Prostate gland (tissue), 2 donors: ENCODE results near the gene TPSD1. TPM values are rescaled to one million over a fixed set of nuclear protein-coding genes. Genes with fewer than 3 reads are reported as not detected.

Experiments used
- DNase-seq: peaks from one replicate; pipeline ENCODE4 v3.0.0-alpha.2; 2019; ENCODE audit warnings: low spot score
- H3K27ac ChIP-seq, 2 donors: fragments of 200-600 bp; sonication (generic); 2 replicates each; pipeline ENCODE4 v1.5.1; 2017 to 2019
- H3K27me3 ChIP-seq: fragments of 200-600 bp; sonication (generic); replicated peaks from 2 replicates; pipeline ENCODE4 v1.5.1; 2019; ENCODE audit not compliant: insufficient read depth
- H3K36me3 ChIP-seq, 2 donors: fragments of 200-600 bp; sonication (generic); 1 replicate in 1 of 2; 2 replicates in 1 of 2; pipeline versions ENCODE4 v1.5.1 to v1.8.1; 2017 to 2019
- H3K4me1 ChIP-seq: fragments of 200-600 bp; sonication (generic); replicated peaks from 2 replicates; pipeline ENCODE4 v1.5.1; 2019
- H3K4me3 ChIP-seq, 2 donors: fragments of 200-600 bp; sonication (generic); 2 replicates each; pipeline ENCODE4 v1.5.1; 2017 to 2019
- H3K9me3 ChIP-seq: fragments of 200-600 bp; sonication (generic); 2 replicates; pipeline ENCODE4 v1.5.1; 2017
- POLR2A ChIP-seq: fragments of 450-650 bp; IDR thresholded peaks from one replicate; pipeline ENCODE4 v1.6.1; 2016; ENCODE audit warnings: antibody characterized with exemption, mild to moderate bottlenecking
- POLR2AphosphoS5 ChIP-seq: sonication (generic); formaldehyde crosslinking; IDR thresholded peaks from one replicate; pipeline ENCODE4 v1.6.1; 2017; ENCODE audit warnings: antibody characterized with exemption
- WGBS: methylation state at CpG from one replicate; pipeline ENCODE4 v1.1.5; 2018; 5-methylcytosine and 5-hydroxymethylcytosine counted together
- intact Hi-C: fragments of 100-400 bp; cut with DNase I; formaldehyde crosslinking; loops from one replicate; pipeline ENCODE4 v1.14.2; 2022
- total RNA-seq, 2 donors: library from RNA; depleted of rRNA; stranded (reverse); fragments of >200 nt; gene quantifications; one replicate each; pipeline ENCODE4 v1.1.0, GENCODE V29; 2016
- TF ChIP-seq, protein P1 (sequence below), 4 experiments: fragments of 200-600 bp in 2 of 4; fragments of 450-650 bp in 2 of 4; sonication (generic) in 2 of 4; IDR thresholded peaks; 1 replicate in 3 of 4; 2 replicates in 1 of 4; pipeline ENCODE4 v1.5.1; 2016 to 2019; ENCODE audit warnings: antibody characterized with exemption in 4 of 4, mild to moderate bottlenecking in 2 of 4, moderate library complexity in 2 of 4

The TPSD1 gene
- total RNA-seq, 2 donors from 2014 or later, result 0.82 to 1.9 TPM

DNA sequence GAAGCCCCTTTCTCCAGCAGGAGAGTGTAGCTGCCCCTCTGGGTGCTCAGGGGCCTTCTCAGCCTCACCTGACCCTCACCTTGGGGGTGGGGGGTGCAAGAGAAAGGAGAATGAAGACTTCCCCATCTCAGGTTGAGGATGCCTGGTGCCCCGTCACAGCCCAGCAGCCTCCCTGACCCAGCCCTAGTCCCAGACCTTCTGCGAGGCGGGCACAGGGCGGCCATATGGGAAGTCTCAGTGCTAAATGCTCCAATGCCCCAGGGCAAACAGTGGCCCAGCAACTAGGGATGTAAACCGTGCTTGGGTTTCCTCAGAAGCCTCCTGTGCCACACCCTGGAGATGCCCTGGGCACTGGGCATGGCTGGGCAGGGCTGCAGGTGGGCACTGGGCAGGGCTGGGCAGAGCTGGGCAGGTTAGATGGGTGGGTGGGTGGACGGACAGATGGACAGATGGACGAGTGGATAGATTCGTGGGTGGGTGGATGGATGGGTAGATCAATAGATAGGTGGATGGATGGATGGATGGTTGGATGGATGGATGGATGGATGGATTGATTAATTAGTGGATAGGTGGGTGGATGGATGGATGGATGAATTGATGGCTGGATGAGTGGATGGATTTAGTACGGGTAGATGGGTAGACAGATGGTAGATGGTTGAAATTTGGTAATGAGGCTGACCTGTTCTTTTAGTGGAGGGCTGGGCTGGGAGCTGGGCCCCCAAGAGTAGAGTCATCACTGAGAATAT lies 16.8 kb downstream of the TPSD1 start:
- H3K4me3 ChIP-seq, result no peak overlapping the region
- no peak overlapping the region for H3K27ac ChIP-seq
- no peak for DNase-seq
- no peaks in the 10 kb centered on the region for H3K9me3 ChIP-seq
- TF ChIP-seq, protein P1, sequence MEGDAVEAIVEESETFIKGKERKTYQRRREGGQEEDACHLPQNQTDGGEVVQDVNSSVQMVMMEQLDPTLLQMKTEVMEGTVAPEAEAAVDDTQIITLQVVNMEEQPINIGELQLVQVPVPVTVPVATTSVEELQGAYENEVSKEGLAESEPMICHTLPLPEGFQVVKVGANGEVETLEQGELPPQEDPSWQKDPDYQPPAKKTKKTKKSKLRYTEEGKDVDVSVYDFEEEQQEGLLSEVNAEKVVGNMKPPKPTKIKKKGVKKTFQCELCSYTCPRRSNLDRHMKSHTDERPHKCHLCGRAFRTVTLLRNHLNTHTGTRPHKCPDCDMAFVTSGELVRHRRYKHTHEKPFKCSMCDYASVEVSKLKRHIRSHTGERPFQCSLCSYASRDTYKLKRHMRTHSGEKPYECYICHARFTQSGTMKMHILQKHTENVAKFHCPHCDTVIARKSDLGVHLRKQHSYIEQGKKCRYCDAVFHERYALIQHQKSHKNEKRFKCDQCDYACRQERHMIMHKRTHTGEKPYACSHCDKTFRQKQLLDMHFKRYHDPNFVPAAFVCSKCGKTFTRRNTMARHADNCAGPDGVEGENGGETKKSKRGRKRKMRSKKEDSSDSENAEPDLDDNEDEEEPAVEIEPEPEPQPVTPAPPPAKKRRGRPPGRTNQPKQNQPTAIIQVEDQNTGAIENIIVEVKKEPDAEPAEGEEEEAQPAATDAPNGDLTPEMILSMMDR (IDR thresholded peaks at IDR 0.05), result no peak
- TF ChIP-seq POLR2A (no peak), POLR2AphosphoS5 (no peak)
- H3K27me3 ChIP-seq, result no peaks in the 10 kb centered on the region
- intact Hi-C loops, result no loop called here
- WGBS, result 57% methylated on average over 9 of the region's 9 CpGs
- no peaks in the 10 kb centered on the region for H3K4me1 ChIP-seq
- H3K36me3 ChIP-seq, result no peaks in the 10 kb centered on the region

DNA sequence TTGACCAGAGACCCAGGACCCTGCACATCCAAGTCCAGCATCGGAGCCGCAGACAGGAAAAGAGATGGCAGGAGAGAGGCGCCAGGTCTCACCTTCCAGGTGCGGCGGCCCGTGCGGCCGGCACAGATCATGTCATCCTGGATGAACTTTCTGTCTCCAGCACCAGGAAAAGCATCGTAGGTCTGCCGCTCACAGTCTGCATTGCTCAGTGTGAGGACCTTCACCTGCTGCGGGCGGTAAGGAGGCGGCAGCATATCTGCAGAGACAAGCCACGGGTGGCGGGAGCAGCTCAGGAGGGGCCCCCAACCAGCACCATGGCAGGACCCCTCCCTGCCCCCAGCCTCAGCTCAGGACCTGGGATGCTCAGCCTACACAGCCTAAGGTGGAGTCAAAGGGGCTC lies 17.9 kb downstream of the TPSD1 start:
- no peaks in the 10 kb centered on the region for H3K9me3 ChIP-seq
- 84% methylated on average over 15 of the region's 15 CpGs for WGBS
- intact Hi-C loops, result no loop called here
- TF ChIP-seq POLR2A (no peak), POLR2AphosphoS5 (no peak)
- TF ChIP-seq, protein P1 (IDR thresholded peaks at IDR 0.05), result no peak
- no peaks in the 10 kb centered on the region for H3K36me3 ChIP-seq
- no peaks in the 10 kb centered on the region for H3K27me3 ChIP-seq
- no peak overlapping the region for H3K4me3 ChIP-seq
- no peaks in the 10 kb centered on the region for H3K4me1 ChIP-seq
- H3K27ac ChIP-seq, result no peak overlapping the region
- DNase-seq, result no peak

DNA sequence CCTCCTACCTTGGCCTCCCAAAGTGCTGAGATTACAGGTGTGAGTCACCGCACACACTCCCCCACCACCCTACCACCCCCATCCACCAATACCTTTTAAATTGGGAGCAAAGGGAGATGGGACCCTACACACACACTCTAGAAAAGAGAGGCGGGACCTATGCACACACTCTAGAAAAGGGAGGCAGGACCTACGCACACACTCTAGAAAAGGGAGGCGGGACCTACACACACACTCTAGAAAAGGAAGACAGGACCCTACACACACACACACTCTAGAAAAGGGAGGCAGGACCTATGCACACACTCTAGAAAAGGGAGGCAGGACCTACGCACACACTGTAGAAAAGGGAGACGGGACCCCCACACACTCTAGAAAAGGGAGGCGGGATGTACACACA lies 18.9 kb downstream of the TPSD1 start:
- Histone ChIP-seq H3K4me3 (no peak overlapping the region), H3K36me3 (no peaks in the 10 kb centered on the region), H3K4me1 (no peaks in the 10 kb centered on the region), H3K27ac (no peak overlapping the region), H3K9me3 (no peaks in the 10 kb centered on the region), H3K27me3 (no peaks in the 10 kb centered on the region)
- TF ChIP-seq POLR2AphosphoS5, result no peak
- TF ChIP-seq, protein P1 (IDR thresholded peaks at IDR 0.05), result no peak
- no peak for DNase-seq
- intact Hi-C loops, result no loop called here
- 91% methylated on average over 7 of the region's 7 CpGs for WGBS

DNA sequence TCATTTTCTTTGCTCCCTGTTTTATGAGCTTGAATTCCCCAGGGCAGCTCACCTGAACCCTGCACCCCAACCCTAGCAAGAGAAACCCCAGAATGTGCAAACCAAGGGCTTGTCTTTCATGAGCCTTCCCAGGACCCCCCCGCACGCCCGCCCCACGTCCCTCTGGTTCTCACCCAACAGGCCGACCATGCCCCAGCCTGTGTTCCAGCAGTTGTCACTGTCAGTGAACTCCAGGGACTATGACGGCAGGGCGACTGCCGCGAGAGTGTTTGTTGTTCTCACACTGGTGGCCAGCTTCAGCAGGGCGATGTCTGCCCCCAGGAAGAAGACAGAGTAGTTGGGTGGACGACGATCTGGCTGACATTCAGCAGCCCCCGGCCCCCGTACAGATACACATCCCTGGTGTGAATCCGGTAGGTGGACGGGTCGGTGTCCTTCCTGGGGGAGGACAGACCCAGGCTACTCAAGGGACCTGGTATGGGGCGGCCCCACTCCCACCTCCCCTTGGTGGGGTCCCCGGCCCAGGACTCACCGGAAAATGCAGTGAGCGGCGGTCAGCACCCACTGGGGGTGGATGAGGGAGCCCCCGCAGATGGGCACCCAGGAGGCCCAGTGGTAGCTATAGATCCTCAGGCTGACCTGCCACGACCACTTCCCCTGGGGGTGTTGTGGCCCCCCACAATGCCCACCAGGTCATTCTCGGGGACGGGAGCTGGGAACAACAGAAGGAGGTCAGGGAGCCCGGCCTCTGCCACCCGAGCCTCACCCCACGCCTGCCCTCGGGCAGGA lies 20.1 kb downstream of the TPSD1 start:
- H3K27me3 ChIP-seq, result no peaks in the 10 kb centered on the region
- TF ChIP-seq, protein P1 (IDR thresholded peaks at IDR 0.05), result no peak
- TF ChIP-seq POLR2A (no peak), POLR2AphosphoS5 (no peak)
- H3K4me3 ChIP-seq, result no peak overlapping the region
- H3K27ac ChIP-seq, result no peak overlapping the region
- no peak for DNase-seq
- H3K4me1 ChIP-seq, result no peaks in the 10 kb centered on the region
- no peaks in the 10 kb centered on the region for H3K36me3 ChIP-seq
- intact Hi-C loops, result no loop called here
- 57% methylated on average over 30 of the region's 30 CpGs for WGBS
- no peaks in the 10 kb centered on the region for H3K9me3 ChIP-seq

DNA sequence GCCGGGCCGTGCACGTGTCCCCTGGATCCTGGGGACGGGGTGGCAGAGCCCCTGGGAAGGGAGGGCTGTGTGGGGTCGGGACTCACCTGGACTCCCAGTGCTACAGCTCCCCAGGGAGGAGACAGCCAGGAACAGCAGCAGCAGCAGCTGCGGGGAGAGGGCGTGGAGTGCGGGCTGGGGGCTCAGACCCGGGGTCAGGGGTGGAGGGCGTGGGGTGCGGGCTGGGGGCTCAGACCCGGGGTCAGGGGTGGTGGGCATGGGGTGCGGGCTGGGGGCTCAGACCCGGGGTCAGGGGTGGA lies 20.7 kb downstream of the TPSD1 start:
- Histone ChIP-seq H3K4me1 (no peaks in the 10 kb centered on the region), H3K4me3 (no peak overlapping the region), H3K36me3 (no peaks in the 10 kb centered on the region), H3K9me3 (no peaks in the 10 kb centered on the region), H3K27me3 (no peaks in the 10 kb centered on the region), H3K27ac (no peak overlapping the region)
- intact Hi-C loops, result no loop called here
- 82% methylated on average over 9 of the region's 14 CpGs for WGBS
- no peak for DNase-seq
- no peak for TF ChIP-seq POLR2A
- TF ChIP-seq, protein P1 (IDR thresholded peaks at IDR 0.05), result no peak
- no peak for TF ChIP-seq POLR2AphosphoS5
